ENCODE measurements around the gene UBR4. TPM values are rescaled to one million over a fixed set of nuclear protein-coding genes. Genes with fewer than 3 reads are reported as not detected.

Gene UBR4
- total RNA-seq, 4 donors from 2014 or later, result 132 to 268 (median 170) TPM

DNA sequence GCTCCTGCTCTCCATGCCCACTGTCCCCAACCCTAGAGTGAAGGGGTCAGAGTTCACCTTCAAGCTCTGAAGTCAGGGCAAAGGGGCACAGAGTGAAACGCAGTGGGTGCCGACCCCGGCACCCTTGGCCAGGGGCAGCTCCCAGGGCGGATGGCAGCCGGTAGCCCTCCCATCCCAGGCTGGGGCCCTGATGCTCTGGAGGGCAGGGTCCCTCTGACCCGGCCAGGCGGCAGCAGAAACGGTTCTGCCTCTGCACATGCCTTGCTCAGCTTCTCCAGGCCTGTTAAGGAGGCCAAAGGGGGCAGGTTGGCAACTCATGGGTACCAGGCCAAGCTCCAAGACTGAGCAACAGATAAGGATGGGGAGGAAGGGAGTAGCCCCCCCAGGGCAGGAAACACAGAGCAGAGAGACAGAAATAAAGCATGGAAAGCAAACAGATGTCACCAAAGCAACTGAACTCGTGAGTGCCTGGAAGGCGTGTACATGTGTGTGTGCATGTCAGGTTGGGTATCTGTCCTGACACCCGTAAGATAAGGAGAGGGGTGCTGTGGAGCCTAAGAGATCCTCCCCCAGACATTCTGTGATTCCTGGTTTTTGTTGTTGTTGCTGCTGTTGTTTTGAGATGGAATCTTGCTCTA, 141.3 kb downstream of the UBR4 start:
- TF ChIP-seq CTCF (IDR thresholded peaks at IDR 0.05), result no peak
- no peak for TF ChIP-seq POLR2AphosphoS5 (IDR thresholded peaks at IDR 0.05)
- no peak for TF ChIP-seq EP300 (IDR thresholded peaks at IDR 0.05)
- TF ChIP-seq POLR2A (IDR thresholded peaks at IDR 0.05; ENCODE audit: low read depth), result no peak
- Histone ChIP-seq H3K36me3 (peaks cover 6 to 17% (median 15%) of the 10 kb centered on the region in 4 donors), H3K4me1 (peaks cover 13 to 31% (median 25%) of the 10 kb centered on the region in 4 donors), H3K27me3 (peaks cover 0 to 6% (median 0%) of the 10 kb centered on the region in 4 donors), H3K4me3 (no peak overlapping the region), H3K27ac (replicated peaks in 1 of 4) (no peak overlapping the region), H3K9me3 (no peaks in the 10 kb centered on the region)
- DNase-seq (ENCODE audit: extremely low spot score), result no peak
- 73% methylated on average over 8 of the region's 11 CpGs for WGBS
- intact Hi-C loops (cut with DNase I), result no loop called here

GRCh38 chr1:19067912-19068638, 142.0 kb downstream of the UBR4 start:
- Histone ChIP-seq H3K4me3 (no peak overlapping the region), H3K9me3 (no peaks in the 10 kb centered on the region), H3K4me1 (peaks cover 8 to 25% (median 18%) of the 10 kb centered on the region in 4 donors), H3K27me3 (peaks cover 0 to 6% (median 0%) of the 10 kb centered on the region in 4 donors), H3K27ac (replicated peaks in 1 of 4) (no peak overlapping the region), H3K36me3 (peaks cover 0 to 10% (median 9%) of the 10 kb centered on the region in 4 donors)
- intact Hi-C loops (cut with DNase I), result no loop called here
- TF ChIP-seq EP300 (IDR thresholded peaks at IDR 0.05), result no peak
- no peak for TF ChIP-seq POLR2A (IDR thresholded peaks at IDR 0.05; ENCODE audit: low read depth)
- TF ChIP-seq POLR2AphosphoS5 (IDR thresholded peaks at IDR 0.05), result no peak
- TF ChIP-seq CTCF (IDR thresholded peaks at IDR 0.05), result no peak
- DNase-seq (ENCODE audit: extremely low spot score), result no peak
- 77% methylated on average over 9 of the region's 14 CpGs for WGBS

DNA sequence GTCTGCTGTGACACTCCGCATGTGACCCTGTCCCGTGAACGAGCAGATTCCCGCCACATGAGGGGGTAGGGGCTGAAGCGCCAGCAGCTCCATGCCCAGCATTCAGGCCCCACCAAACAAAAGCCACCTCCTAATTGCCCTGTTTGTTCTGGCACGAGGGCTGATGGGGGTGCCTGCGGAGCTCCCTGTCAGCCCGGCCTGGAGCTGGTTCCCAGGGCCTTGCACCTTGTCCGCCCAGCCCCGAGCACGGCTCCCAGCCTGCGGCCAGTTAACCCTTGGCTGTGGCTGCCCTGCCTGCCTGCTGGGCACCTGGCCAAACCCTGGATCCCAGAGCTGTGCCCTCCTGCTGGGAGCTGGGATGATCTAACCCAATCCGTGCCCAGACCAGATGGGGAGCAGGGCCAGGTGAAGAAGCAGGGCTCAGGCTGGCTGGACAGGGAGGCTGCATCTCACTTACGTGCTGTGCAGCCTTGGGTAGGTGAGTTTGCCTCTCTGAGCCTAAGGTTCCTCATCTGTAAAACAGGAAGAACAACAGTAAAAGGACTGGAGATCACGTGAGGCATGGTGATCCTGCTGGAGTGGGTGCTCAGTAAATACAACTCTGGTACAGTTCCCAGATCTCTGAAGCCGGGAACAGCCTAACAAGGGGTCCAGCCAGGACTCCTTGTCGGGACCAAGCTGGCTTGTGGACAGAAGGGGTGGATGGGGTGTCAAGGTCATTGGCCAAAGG, 142.7 kb downstream of the UBR4 start:
- intact Hi-C loops (cut with DNase I), result no loop called here
- Histone ChIP-seq H3K4me3 (no peak overlapping the region), H3K9me3 (no peaks in the 10 kb centered on the region), H3K36me3 (peaks cover 0 to 3% (median 1%) of the 10 kb centered on the region in 4 donors), H3K4me1 (peaks cover 8 to 19% (median 15%) of the 10 kb centered on the region in 4 donors), H3K27me3 (peaks cover 0 to 6% (median 0%) of the 10 kb centered on the region in 4 donors), H3K27ac (replicated peaks in 1 of 4) (no peak overlapping the region)
- DNase-seq (ENCODE audit: extremely low spot score), result no peak
- WGBS, result 56% methylated on average over 11 of the region's 17 CpGs
- no peak for TF ChIP-seq EP300 (IDR thresholded peaks at IDR 0.05)
- TF ChIP-seq POLR2A (IDR thresholded peaks at IDR 0.05; ENCODE audit: low read depth), result no peak
- no peak for TF ChIP-seq CTCF (IDR thresholded peaks at IDR 0.05)
- no peak for TF ChIP-seq POLR2AphosphoS5 (IDR thresholded peaks at IDR 0.05)

DNA sequence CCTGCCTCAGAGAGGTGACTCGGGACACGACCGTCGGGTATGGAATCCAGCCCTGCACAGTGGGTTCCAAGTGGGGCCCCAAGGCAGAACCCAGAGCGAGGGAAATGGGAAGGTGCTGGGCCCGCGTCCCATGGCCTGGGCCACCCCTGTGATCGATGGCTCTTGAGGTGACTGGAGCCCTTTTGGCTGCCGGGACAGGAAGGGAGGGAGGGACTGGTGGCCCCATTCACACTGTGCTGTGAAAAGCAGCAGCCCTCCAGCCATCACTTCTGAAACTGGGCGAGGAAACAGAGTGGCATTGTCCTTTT, 143.2 kb downstream of the UBR4 start:
- Histone ChIP-seq H3K9me3 (no peaks in the 10 kb centered on the region), H3K4me3 (no peak overlapping the region), H3K27me3 (peaks cover 0 to 6% (median 0%) of the 10 kb centered on the region in 4 donors), H3K4me1 (peaks cover 8 to 19% (median 13%) of the 10 kb centered on the region in 4 donors), H3K36me3 (no peaks in the 10 kb centered on the region), H3K27ac (replicated peaks in 1 of 4) (no peak overlapping the region)
- TF ChIP-seq POLR2AphosphoS5 (IDR thresholded peaks at IDR 0.05), result no peak
- no peak for TF ChIP-seq EP300 (IDR thresholded peaks at IDR 0.05)
- TF ChIP-seq POLR2A (IDR thresholded peaks at IDR 0.05; ENCODE audit: low read depth), result no peak
- TF ChIP-seq CTCF (IDR thresholded peaks at IDR 0.05), result no peak
- WGBS, result 62% methylated on average over 9 of the region's 10 CpGs
- DNase-seq (ENCODE audit: extremely low spot score), result no peak
- intact Hi-C loops (cut with DNase I), result no loop called here

All from esophagus muscularis mucosa (tissue), 4 donors.